LNCaP clone FGC (cell line): ENCODE results near the gene CCDC178.
A peak's percentile ranks its signal among the peaks of the same experiment; 100 is the strongest.

ENCODE experiments used
- DNase-seq: peaks from one replicate; pipeline ENCODE4 v3.0.0-alpha.2; 2011; ENCODE audit warnings: low read depth
- H3K4me3 ChIP-seq: 2 replicates; pipeline ENCODE4 v1.5.1; 2011; ENCODE audit warnings: mild to moderate bottlenecking, low read depth, low read length, control low read depth
- TF ChIP-seq, protein P1 (sequence below): IDR thresholded peaks from 2 replicates; pipeline ENCODE4 v1.5.1; 2012; ENCODE audit warnings: mild to moderate bottlenecking; ENCODE audit not compliant: control insufficient read depth, insufficient read depth; ENCODE audit errors: extremely low read depth

CCDC178 gene

DNA sequence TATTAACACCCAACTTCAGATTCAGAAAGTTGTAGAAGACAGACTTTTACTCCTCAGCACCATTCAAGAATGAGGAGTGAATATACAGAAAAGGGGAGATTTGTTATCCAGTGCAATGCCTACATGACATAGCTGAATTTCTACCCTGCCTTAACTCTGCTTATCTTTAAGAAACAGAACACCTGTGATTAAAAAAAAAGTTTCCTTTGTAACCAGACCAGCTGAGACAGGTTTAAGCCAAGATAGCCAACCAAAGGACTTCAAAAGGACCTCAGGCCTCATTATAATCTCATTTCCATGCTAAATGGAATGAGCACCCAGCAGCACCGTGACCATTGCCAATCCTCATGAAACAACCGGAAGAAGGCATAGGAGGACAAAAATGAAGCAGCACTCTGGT, 122.9 kb downstream of the CCDC178 start:
- no peak for DNase-seq
- TF ChIP-seq, protein P1, sequence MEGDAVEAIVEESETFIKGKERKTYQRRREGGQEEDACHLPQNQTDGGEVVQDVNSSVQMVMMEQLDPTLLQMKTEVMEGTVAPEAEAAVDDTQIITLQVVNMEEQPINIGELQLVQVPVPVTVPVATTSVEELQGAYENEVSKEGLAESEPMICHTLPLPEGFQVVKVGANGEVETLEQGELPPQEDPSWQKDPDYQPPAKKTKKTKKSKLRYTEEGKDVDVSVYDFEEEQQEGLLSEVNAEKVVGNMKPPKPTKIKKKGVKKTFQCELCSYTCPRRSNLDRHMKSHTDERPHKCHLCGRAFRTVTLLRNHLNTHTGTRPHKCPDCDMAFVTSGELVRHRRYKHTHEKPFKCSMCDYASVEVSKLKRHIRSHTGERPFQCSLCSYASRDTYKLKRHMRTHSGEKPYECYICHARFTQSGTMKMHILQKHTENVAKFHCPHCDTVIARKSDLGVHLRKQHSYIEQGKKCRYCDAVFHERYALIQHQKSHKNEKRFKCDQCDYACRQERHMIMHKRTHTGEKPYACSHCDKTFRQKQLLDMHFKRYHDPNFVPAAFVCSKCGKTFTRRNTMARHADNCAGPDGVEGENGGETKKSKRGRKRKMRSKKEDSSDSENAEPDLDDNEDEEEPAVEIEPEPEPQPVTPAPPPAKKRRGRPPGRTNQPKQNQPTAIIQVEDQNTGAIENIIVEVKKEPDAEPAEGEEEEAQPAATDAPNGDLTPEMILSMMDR = no peak
- no peak overlapping the region for H3K4me3 ChIP-seq

DNA sequence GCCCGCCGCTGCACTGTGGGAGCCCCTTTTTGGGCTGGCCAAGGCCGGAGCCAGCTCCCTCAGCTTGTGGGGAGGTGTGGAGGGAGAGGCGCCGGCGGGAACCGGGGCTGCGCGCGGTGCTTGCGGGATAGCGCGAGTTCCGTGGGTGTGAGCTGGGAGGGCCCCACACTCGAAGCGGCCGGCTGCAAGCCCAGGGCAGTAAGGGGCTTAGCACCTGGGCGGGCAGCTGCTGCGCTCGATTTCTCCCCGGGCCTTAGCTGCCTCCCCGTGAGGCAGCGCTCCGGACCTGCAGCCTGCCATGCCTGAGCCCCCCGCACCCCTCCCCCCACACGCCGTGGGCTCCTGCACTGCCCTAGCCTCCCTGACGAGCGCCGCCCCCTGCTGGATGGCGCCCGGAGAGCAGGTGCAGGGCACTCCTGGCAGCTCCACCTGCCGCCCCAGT, 124.4 kb downstream of the CCDC178 start:
- TF ChIP-seq, protein P1 = peak; percentile 19; the same call in 1 of the 2 replicates
- no peak overlapping the region for H3K4me3 ChIP-seq
- DNase-seq = no peak

DNA sequence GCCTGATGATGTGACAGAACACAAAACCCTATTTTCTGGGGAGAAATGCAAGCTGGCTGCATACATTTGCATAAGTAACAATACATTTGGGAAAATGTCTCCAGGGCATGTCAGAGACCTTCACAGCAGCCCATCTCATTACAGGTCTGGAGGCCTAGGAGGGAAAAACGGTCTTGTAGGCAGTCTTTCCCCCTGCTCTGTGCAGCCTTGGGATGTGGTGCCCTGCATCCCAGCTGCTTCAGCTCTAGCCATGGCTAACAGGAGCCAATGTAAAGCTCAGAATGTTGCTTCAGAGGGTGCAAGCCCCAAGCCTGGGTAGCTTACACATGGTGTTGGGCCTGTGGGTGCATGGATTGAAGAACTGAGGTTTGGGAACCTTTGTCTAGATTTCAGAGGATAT, 133.0 kb downstream of the CCDC178 start:
- no peak for DNase-seq
- TF ChIP-seq, protein P1 = no peak
- H3K4me3 ChIP-seq = no peak overlapping the region

DNA sequence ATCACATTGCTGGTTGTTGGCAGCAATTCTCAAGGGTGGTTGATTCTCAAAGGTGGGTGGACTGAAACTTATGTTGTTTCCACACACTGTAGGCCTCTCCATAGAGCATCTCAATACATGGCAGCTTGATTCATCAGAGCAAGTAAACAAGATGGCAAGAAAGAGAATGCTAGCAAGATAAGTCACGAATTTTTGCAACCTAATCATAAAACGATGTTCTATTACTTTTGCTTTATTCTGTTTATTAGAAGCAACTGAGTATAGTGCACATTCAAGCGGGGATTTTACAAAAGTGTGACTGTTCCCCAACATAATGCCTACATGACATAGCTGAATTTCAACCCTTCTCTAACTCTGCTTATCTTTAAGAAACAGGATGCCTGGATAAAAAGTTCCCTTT, 136.2 kb downstream of the CCDC178 start:
- no peak for DNase-seq
- TF ChIP-seq, protein P1 = no peak
- H3K4me3 ChIP-seq = no peak overlapping the region

DNA sequence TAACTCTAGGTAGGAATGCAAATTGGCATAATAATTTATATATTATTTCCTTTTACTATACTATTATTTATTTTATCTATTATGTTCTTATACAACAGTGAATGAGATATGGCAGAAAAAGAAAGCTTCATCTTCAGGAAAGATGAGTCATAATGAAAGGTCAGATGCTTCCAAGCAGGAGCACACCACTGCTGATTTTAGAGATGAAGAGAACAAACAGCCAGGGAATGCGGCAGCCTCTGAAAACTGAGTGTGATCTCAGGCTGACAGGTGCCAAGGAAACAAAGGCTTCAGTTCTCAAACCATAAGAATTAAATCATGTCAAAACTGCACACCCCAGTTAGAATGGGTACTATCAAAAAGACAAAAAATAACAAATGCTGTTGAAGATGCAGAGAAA, 149.0 kb downstream of the CCDC178 start:
- TF ChIP-seq, protein P1 = no peak
- no peak for DNase-seq
- H3K4me3 ChIP-seq = no peak overlapping the region

DNA sequence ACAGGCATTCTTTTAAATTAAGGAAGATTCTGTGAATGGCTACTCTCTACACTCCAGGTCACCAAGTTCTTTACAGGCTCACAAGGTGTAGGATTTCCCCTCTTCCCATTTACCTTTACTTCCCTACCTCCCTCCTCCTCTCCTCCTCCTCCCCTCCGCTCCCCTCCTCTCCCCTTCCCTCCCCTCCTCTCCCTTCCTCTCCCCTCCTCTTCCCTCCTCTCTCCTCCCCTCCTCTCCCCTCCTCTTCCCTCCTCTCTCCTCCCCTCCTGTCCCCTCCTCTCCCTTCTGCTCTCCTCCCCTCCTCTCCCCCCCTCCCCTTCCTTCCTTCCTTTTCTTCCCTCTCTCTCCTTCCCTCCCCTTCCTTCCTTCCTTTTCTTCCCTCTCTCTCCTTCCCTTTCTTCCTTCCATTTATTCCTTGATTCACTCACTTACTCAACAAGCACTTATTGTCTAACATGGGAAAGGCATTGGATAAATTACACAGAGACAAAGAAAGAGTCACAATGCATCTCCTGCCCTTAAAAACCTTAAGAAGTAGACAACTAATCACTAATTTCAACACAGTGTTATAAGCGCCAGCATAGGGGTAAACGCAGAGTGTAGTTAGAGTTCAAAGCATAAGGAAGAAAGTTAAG, 152.3 kb downstream of the CCDC178 start:
- TF ChIP-seq, protein P1 = no peak
- DNase-seq = no peak
- no peak overlapping the region for H3K4me3 ChIP-seq

DNA sequence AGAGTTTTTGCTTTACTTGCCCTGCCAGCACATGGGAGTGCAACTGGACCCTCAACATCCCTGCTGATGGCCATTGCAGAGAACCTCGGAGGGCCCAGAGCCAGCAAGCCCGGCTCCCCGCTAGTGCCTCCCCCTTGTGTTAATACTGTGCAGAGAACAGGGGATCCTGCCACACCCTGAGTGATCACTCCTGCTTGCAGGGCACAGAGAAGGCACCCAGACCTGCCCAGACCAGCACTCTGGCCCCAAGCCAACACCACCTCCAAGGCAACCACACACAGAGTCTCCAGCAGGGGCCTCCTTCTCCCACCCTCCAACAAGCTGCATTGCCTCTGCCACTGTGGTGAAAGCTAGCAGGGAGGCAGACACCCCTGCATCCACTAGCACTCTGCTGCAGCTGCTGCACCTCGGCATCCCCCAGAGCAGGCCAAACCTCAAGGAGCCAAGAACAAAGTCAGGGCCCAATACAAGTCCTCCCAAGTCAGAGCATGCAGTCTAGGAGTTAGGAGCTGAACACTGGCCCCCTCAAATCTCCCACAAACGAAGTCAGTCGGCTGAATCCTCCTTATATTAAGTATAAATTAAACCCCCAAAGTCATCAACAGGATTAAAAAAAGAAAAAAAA, 157.7 kb downstream of the CCDC178 start:
- TF ChIP-seq, protein P1 = no peak
- no peak for DNase-seq
- no peak overlapping the region for H3K4me3 ChIP-seq
